HCT116 (cell line): ENCODE data around the gene SCGN. TPM values are rescaled to one million over a fixed set of nuclear protein-coding genes. Genes with fewer than 3 reads are reported as not detected.

Experiments
- ATAC-seq: fragments of 200-7000 bp; cut with Tn5 transposase; 2 replicates; pipeline ENCODE4 v1.9.1; 2020; ENCODE audit warnings: mild to moderate bottlenecking, moderate library complexity
- BruUV-seq: library from RNA; stranded (reverse); fragments of 400-500 nt; replicated peaks from 2 replicates; lab custom pipeline; 2021; lab: Mats Ljungman, UMichigan
- CTCF ChIA-PET: fragments of 300-600 bp; sonication (Branson Sonifier 250); formaldehyde crosslinking; loops from one replicate; lab custom pipeline; 2021; ENCODE audit warnings: antibody characterized with exemption; lab: Charles Lee
- POLR2A ChIA-PET: fragments of 300-600, 350-600 bp; sonication (Branson Sonifier 250); formaldehyde crosslinking; loops from one replicate; lab custom pipeline; 2021; ENCODE audit warnings: antibody characterized with exemption; lab: Charles Lee
- RAD21 ChIA-PET, 2 experiments: fragments of 300-600 bp; sonication (Branson Sonifier 250); formaldehyde crosslinking; loops; one replicate each; lab custom pipeline; 2023; ENCODE audit warnings: low total read pairs in 2 of 2; ENCODE audit not compliant: uncharacterized antibody in 2 of 2, unreplicated experiment in 2 of 2, low non-redundant PET in 1 of 2; lab: Charles Lee
- DNase-seq: peaks from one replicate; pipeline ENCODE4 v3.0.0-alpha.2; 2010; ENCODE audit warnings: low read depth, low spot score
- H2AFZ ChIP-seq: fragments of 200-600 bp; shearing (Covaris generic), sonication (generic); 2 replicates; pipeline ENCODE4 v1.6.1; 2017; ENCODE audit warnings: low read depth, mixed run types, mixed read lengths, antibody characterized with exemption, low read length; ENCODE audit not compliant: poor library complexity, severe bottlenecking
- H3K27ac ChIP-seq: 2 replicates; pipeline ENCODE4 v1.5.1; 2012; ENCODE audit warnings: low read depth, low read length
- H3K27me3 ChIP-seq: fragments of 200-600 bp; sonication (generic); 2 replicates; pipeline ENCODE4 v1.6.1; 2016; ENCODE audit warnings: mixed run types, low read length, mixed read lengths; ENCODE audit not compliant: insufficient read depth
- H3K36me3 ChIP-seq, 2 experiments: fragments of 200-500 bp in 1 of 2; fragments of 200-600 bp in 1 of 2; sonication (Bioruptor generic) in 1 of 2; sonication (generic) in 1 of 2; 2 replicates each; pipeline versions ENCODE4 v1.5.1 to v1.6.1; 2014 to 2016; ENCODE audit warnings: low read length in 2 of 2, inconsistent platforms in 1 of 2, mixed read lengths in 1 of 2, mixed run types in 1 of 2; ENCODE audit not compliant: insufficient read depth in 2 of 2, control insufficient read depth in 1 of 2
- H3K4me1 ChIP-seq, 2 experiments: fragments of 200-600 bp in 1 of 2; sonication (generic) in 1 of 2; 2 replicates each; pipeline versions ENCODE4 v1.5.1 to v1.6.1; 2012 to 2017; ENCODE audit warnings: low read length in 2 of 2, inconsistent platforms in 1 of 2, mild to moderate bottlenecking in 1 of 2, mixed read lengths in 1 of 2, mixed run types in 1 of 2, moderate library complexity in 1 of 2; ENCODE audit not compliant: insufficient read depth in 2 of 2, control insufficient read depth in 1 of 2
- H3K4me2 ChIP-seq: fragments of 200-600 bp; sonication (generic); 2 replicates; pipeline ENCODE4 v1.6.1; 2017; ENCODE audit warnings: mixed run types, low read length, mixed read lengths
- H3K4me3 ChIP-seq, 2 experiments: fragments of 200-600 bp in 1 of 2; sonication (generic) in 1 of 2; replicated peaks in 1 of 2; 2 replicates each; pipeline ENCODE4 v1.5.1; 2011 to 2016; ENCODE audit warnings: low read length in 2 of 2, control low read depth in 1 of 2, low read depth in 1 of 2, mild to moderate bottlenecking in 1 of 2, mixed read lengths in 1 of 2, mixed run types in 1 of 2
- H3K79me2 ChIP-seq: fragments of 200-600 bp; sonication (generic); 2 replicates; pipeline ENCODE4 v1.6.1; 2017; ENCODE audit warnings: mild to moderate bottlenecking, mixed run types, low read length, moderate library complexity, mixed read lengths; ENCODE audit not compliant: insufficient read depth
- H3K9ac ChIP-seq: fragments of 200-600 bp; sonication (generic); 2 replicates; pipeline ENCODE4 v1.6.1; 2016; ENCODE audit warnings: low read length, mixed read lengths
- H3K9me2 ChIP-seq: fragments of 200-600 bp; sonication (generic), shearing (Covaris generic); 2 replicates; pipeline ENCODE4 v1.6.1; 2017; ENCODE audit warnings: mixed run types, mild to moderate bottlenecking, moderate library complexity; ENCODE audit not compliant: insufficient read depth
- H3K9me3 ChIP-seq, 2 experiments: fragments of 200-500 bp in 1 of 2; fragments of 200-600 bp in 1 of 2; sonication (Bioruptor generic) in 1 of 2; sonication (generic) in 1 of 2; 2 replicates each; pipeline ENCODE4 v1.6.1; 2014 to 2017; ENCODE audit warnings: low read length in 2 of 2, mixed read lengths in 2 of 2, inconsistent platforms in 1 of 2, low read depth in 1 of 2, mild to moderate bottlenecking in 1 of 2, mixed run types in 1 of 2, moderate library complexity in 1 of 2; ENCODE audit not compliant: control insufficient read depth in 1 of 2, insufficient read depth in 1 of 2
- H4K20me1 ChIP-seq: fragments of 200-600 bp; sonication (generic), shearing (Covaris generic); 2 replicates; pipeline ENCODE4 v1.6.1; 2017; ENCODE audit warnings: mixed run types, mild to moderate bottlenecking, moderate library complexity; ENCODE audit not compliant: insufficient read depth
- ATF3 ChIP-seq: IDR thresholded peaks from 2 replicates; pipeline ENCODE4 v1.6.1; 2012
- CBX3 ChIP-seq: IDR thresholded peaks from 2 replicates; pipeline ENCODE4 v1.6.1; 2012; ENCODE audit warnings: low read depth
- CEBPB ChIP-seq: IDR thresholded peaks from 2 replicates; pipeline ENCODE4 v1.6.1; 2012; ENCODE audit warnings: low read depth
- CTCF ChIP-seq, 3 experiments: fragments of 200-600 bp in 1 of 3; sonication (generic) in 1 of 3; IDR thresholded peaks in 2 of 3; conservative IDR thresholded peaks in 1 of 3; 2 replicates each; pipeline ENCODE4 v1.5.1; 2012 to 2017; ENCODE audit warnings: low read depth in 2 of 3, low read length in 2 of 3, antibody characterized with exemption in 1 of 3, borderline replicate concordance in 1 of 3, control low read depth in 1 of 3, mild to moderate bottlenecking in 1 of 3, mixed read lengths in 1 of 3, mixed run types in 1 of 3, moderate library complexity in 1 of 3; ENCODE audit not compliant: insufficient read depth in 1 of 3
- ELF1 ChIP-seq: IDR thresholded peaks from 2 replicates; pipeline ENCODE4 v1.6.1; 2012; ENCODE audit warnings: low read depth, borderline replicate concordance
- EZH2 ChIP-seq: fragments of 200-600 bp; sonication (generic); IDR thresholded peaks from 2 replicates; pipeline ENCODE4 v1.6.1; 2017; ENCODE audit warnings: antibody characterized with exemption, mixed run types
- EZH2phosphoT487 ChIP-seq: fragments of 200-600 bp; IDR thresholded peaks from 2 replicates; pipeline ENCODE4 v1.6.1; 2018; ENCODE audit warnings: antibody characterized with exemption, borderline replicate concordance
- JUND ChIP-seq: IDR thresholded peaks from 2 replicates; pipeline ENCODE4 v1.6.1; 2012
- POLR2A ChIP-seq: IDR thresholded peaks from 2 replicates; pipeline ENCODE4 v1.7.0; 2011; ENCODE audit warnings: borderline replicate concordance; ENCODE audit not compliant: insufficient read depth, insufficient read length; ENCODE audit errors: extremely low read depth
- POLR2AphosphoS5 ChIP-seq: IDR thresholded peaks from 2 replicates; pipeline ENCODE4 v1.6.1; 2011; ENCODE audit warnings: mild to moderate bottlenecking, low read depth, low read length, moderate library complexity
- RAD21 ChIP-seq: IDR thresholded peaks from 2 replicates; pipeline ENCODE4 v1.6.1; 2012; ENCODE audit warnings: low read depth, mild to moderate bottlenecking
- REST ChIP-seq: IDR thresholded peaks from 2 replicates; pipeline ENCODE4 v1.6.1; 2012; ENCODE audit warnings: low read depth
- SIN3A ChIP-seq: IDR thresholded peaks from 2 replicates; pipeline ENCODE4 v1.6.1; 2012; ENCODE audit warnings: low read depth
- SP1 ChIP-seq: IDR thresholded peaks from 2 replicates; pipeline ENCODE4 v1.6.1; 2012; ENCODE audit warnings: low read depth
- SRF ChIP-seq: IDR thresholded peaks from 2 replicates; pipeline ENCODE4 v1.6.1; 2012; ENCODE audit warnings: low read depth
- YY1 ChIP-seq: IDR thresholded peaks from 2 replicates; pipeline ENCODE4 v1.6.1; 2011; ENCODE audit warnings: low read length, low read depth, moderate library complexity, mild to moderate bottlenecking; ENCODE audit not compliant: insufficient replicate concordance; ENCODE audit errors: extremely low read depth
- ZBTB33 ChIP-seq: IDR thresholded peaks from 2 replicates; pipeline ENCODE4 v1.6.1; 2011; ENCODE audit warnings: mild to moderate bottlenecking, low read length, moderate library complexity; ENCODE audit not compliant: insufficient replicate concordance; ENCODE audit errors: extremely low read depth
- ZFX ChIP-seq: fragments of 450-650 bp; IDR thresholded peaks from 2 replicates; pipeline ENCODE4 v1.6.1; 2017
- intact Hi-C: fragments of 100-400 bp; cut with micrococcal nuclease; formaldehyde crosslinking; loops from 2 replicates; pipeline ENCODE4 v1.10.0; 2022
- total RNA-seq: library from RNA; stranded (reverse); gene quantifications from one replicate; pipeline ENCODE4 v1.2.1, GENCODE V29; 2021; ENCODE audit not compliant: unreplicated experiment
- TF ChIP-seq, protein P1 (sequence below): IDR thresholded peaks from 2 replicates; pipeline ENCODE4 v1.6.1; 2012

The SCGN gene
- total RNA-seq, 1 experiment from 2014 or later = not detected

- TF ChIP-seq, protein P1, sequence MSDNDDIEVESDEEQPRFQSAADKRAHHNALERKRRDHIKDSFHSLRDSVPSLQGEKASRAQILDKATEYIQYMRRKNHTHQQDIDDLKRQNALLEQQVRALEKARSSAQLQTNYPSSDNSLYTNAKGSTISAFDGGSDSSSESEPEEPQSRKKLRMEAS = no peak
- TF ChIP-seq POLR2A = no peak
- no peak for TF ChIP-seq ELF1
- no peak for TF ChIP-seq CBX3
- no peak for TF ChIP-seq CEBPB
- no peak for TF ChIP-seq EZH2phosphoT487
- no peak for TF ChIP-seq ZFX
- no peak for TF ChIP-seq ATF3
- no peak for TF ChIP-seq RAD21
- TF ChIP-seq ZBTB33 = no peak
- no peak for TF ChIP-seq SRF
- no peak for TF ChIP-seq JUND
- no peak for TF ChIP-seq SIN3A
- no peak for TF ChIP-seq CTCF (IDR thresholded peaks at IDR 0.05 in 2 of 3, conservative IDR thresholded peaks at IDR 0.05 in 1 of 3; ENCODE audit: borderline replicate concordance in 1 of 3, insufficient read depth in 1 of 3, low read depth in 2 of 3, low read length in 2 of 3)
- TF ChIP-seq EZH2 = no peak
- no peak for TF ChIP-seq YY1
- no peak for TF ChIP-seq SP1
- TF ChIP-seq POLR2AphosphoS5 = no peak
- no peak for TF ChIP-seq REST
- TF ChIP-seq, all 23 proteins: peak for 0
- Histone ChIP-seq H3K4me2 (no peak overlapping the region), H3K4me1 (peaks cover 0 to 6% of the 10 kb centered on the region in 2 experiments; a peak in 1 of 4 replicates), H3K4me3 (no peak overlapping the region), H3K9me2 (no peaks in the 10 kb centered on the region), H3K27me3 (no peaks in the 10 kb centered on the region), H4K20me1 (no peaks in the 10 kb centered on the region), H3K36me3 (no peaks in the 10 kb centered on the region), H3K79me2 (no peaks in the 10 kb centered on the region), H3K27ac (no peak overlapping the region), H3K9ac (no peak overlapping the region), H3K9me3 (no peaks in the 10 kb centered on the region), H2AFZ (no peak overlapping the region)
- ChIA-PET POLR2A (no interaction called here), RAD21 (no interaction called here), CTCF (no interaction called here)
- DNase-seq (no peak), ATAC-seq (no peak)
- intact Hi-C loops = no loop called here
- no TSS peak for BruUV-seq
These were observed 96.0 kb downstream of the SCGN start for GRCh38 chr6:25748049-25748448.
